Ascending aorta (tissue), 2 donors: ENCODE results near the gene HSPA13. TPM values are rescaled to one million over a fixed set of nuclear protein-coding genes. Genes with fewer than 3 reads are reported as not detected.
A peak's percentile ranks its signal among the peaks of the same experiment; 100 is the strongest.

Experiments used
- DNase-seq, 2 donors: peaks; one replicate each; pipeline ENCODE4 v3.0.0-alpha.2; 2019; ENCODE audit warnings: low spot score in 2 of 2
- H3K27ac ChIP-seq, 2 donors: fragments of 200-600 bp; sonication (generic); one replicate each; pipeline ENCODE4 v1.5.1; 2016 to 2017; ENCODE audit warnings: mild to moderate bottlenecking in 1 of 2
- H3K27me3 ChIP-seq: fragments of 200-600 bp; sonication (generic); one replicate; pipeline ENCODE4 v1.5.1; 2017
- H3K36me3 ChIP-seq, 2 donors: fragments of 200-600 bp; sonication (generic); one replicate each; pipeline ENCODE4 v1.5.1; 2016
- H3K4me1 ChIP-seq, 2 donors: fragments of 200-600 bp; sonication (generic); one replicate each; pipeline ENCODE4 v1.5.1; 2016 to 2017; ENCODE audit warnings: mild to moderate bottlenecking in 1 of 2
- H3K4me3 ChIP-seq, 2 donors: fragments of 200-600 bp; sonication (generic); one replicate each; pipeline ENCODE4 v1.5.1; 2016 to 2017; ENCODE audit warnings: mild to moderate bottlenecking in 1 of 2
- H3K9me3 ChIP-seq, 2 donors: fragments of 200-600 bp; sonication (generic); one replicate each; pipeline ENCODE4 v1.5.1; 2016
- intact Hi-C: fragments of 100-400 bp; cut with DNase I; formaldehyde crosslinking; loops from one replicate; pipeline ENCODE4 v1.15.1; 2023
- total RNA-seq: library from RNA; depleted of rRNA; stranded (reverse); fragments of >200 nt; gene quantifications from one replicate; pipeline ENCODE4 v1.1.0, GENCODE V29; 2016
- TF ChIP-seq, protein P1 (sequence below), 3 experiments: fragments of 200-600 bp in 2 of 3; fragments of 450-650 bp in 1 of 3; sonication (generic) in 2 of 3; IDR thresholded peaks; one replicate each; pipeline ENCODE4 v1.5.1; 2016 to 2019; ENCODE audit warnings: antibody characterized with exemption in 3 of 3, mild to moderate bottlenecking in 1 of 3, moderate library complexity in 1 of 3

HSPA13 gene
- total RNA-seq = 14.8 TPM

DNA sequence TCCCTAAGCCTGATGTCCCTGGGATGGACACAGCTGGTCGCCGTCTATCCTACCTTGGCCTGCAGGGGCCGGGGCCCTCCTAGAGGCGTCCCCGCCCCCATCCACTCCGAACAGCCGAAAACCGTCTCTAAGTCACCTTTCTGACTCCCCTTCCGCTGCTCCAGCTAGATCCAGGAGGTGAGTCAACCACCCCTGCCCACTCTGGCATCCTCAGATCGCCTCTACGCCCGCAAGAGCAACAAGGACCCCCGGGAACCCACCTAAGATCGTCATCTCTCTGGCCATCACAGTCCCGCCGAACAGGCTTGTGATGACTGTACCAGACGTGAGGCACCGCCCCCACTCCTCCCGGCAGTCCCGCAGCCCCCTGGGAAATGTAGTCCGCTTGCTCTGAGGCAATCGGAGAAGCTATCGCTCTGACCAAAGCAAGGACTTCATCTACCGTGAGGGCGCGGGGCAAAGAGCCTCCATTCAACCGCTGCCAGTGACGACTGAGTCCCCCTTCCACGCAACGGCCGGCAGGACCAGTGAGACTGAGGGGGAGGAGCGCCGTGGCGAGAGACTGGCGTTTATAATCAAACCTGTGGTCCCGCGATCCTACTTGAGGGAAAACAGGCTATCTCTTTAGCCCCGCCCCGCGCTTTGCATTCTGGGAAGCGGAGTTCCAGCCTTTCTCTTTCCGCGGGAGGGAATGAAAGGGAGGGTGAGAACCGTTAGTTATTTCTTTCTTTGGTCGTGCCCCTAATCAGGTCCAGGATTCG, at the start of gene HSPA13:
TSS of gene HSPA13 (minus strand) at position 312 of the 761 bp plus-strand sequence. CDS start at position 285, 27 bp downstream.
- intact Hi-C loops = loop anchor here (1.0 to 10.0 kb wide), 3 partner anchors 681 to 1462 kb away; partner anchors contain the start of genes NRIP1 and USP25
- H3K27ac ChIP-seq = peak within 1 kb of the TSS; percentile 87 to 95
- no peaks in the 10 kb centered on the region for H3K9me3 ChIP-seq
- no peaks in the 10 kb centered on the region for H3K27me3 ChIP-seq
- DNase-seq = peak; percentile 100
- TF ChIP-seq, protein P1, sequence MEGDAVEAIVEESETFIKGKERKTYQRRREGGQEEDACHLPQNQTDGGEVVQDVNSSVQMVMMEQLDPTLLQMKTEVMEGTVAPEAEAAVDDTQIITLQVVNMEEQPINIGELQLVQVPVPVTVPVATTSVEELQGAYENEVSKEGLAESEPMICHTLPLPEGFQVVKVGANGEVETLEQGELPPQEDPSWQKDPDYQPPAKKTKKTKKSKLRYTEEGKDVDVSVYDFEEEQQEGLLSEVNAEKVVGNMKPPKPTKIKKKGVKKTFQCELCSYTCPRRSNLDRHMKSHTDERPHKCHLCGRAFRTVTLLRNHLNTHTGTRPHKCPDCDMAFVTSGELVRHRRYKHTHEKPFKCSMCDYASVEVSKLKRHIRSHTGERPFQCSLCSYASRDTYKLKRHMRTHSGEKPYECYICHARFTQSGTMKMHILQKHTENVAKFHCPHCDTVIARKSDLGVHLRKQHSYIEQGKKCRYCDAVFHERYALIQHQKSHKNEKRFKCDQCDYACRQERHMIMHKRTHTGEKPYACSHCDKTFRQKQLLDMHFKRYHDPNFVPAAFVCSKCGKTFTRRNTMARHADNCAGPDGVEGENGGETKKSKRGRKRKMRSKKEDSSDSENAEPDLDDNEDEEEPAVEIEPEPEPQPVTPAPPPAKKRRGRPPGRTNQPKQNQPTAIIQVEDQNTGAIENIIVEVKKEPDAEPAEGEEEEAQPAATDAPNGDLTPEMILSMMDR (IDR thresholded peaks at IDR 0.05) = no peak
- H3K36me3 ChIP-seq = peaks cover 1 to 6% of the 10 kb centered on the region in 2 donors
- peak within 1 kb of the TSS; percentile 83 to 92 for H3K4me3 ChIP-seq
- peaks cover 0 to 9% of the 10 kb centered on the region in 2 donors for H3K4me1 ChIP-seq

- H3K36me3 ChIP-seq = no peaks in the 10 kb centered on the region
- intact Hi-C loops = no loop called here
- DNase-seq = no peak
- no peaks in the 10 kb centered on the region for H3K4me1 ChIP-seq
- H3K4me3 ChIP-seq = no peak overlapping the region
- peaks cover 5 to 18% of the 10 kb centered on the region in 2 donors for H3K9me3 ChIP-seq
- no peak overlapping the region for H3K27ac ChIP-seq
- H3K27me3 ChIP-seq = no peaks in the 10 kb centered on the region
- TF ChIP-seq, protein P1 (IDR thresholded peaks at IDR 0.05) = no peak
These were observed 36.0 kb upstream of the HSPA13 start for GRCh38 chr21:14418920-14419319.

DNA sequence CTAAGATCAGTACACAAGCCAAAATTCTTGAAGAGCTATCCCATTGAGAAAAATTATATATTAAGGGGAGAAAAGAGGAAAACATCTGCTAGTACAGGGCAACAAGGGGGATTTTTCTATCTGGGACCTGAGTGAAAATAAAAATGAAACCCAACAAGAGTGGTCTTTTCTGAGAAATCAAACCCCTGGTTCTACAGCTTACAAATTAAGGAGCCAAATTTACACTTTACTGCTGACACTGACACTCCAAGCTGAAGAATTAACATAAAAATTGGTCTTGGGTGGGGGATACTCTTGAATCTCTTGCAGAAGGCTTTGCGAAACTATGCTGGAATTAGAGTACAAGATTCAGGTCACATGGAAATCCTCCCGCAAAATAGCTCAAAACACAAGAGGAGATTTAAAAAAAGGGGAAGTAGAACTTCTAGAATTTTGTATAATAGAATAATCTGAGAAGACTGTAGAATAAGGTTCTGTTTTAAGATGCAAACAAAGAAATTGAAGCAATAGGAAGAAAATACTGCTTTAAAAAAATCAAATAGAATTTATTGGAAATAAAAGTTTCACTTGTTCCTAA, 32.1 kb upstream of the HSPA13 start:
- H3K36me3 ChIP-seq = no peaks in the 10 kb centered on the region
- H3K4me1 ChIP-seq = no peaks in the 10 kb centered on the region
- H3K9me3 ChIP-seq = peaks cover 5 to 15% of the 10 kb centered on the region in 2 donors
- no peak overlapping the region for H3K4me3 ChIP-seq
- DNase-seq = no peak
- H3K27me3 ChIP-seq = no peaks in the 10 kb centered on the region
- intact Hi-C loops = no loop called here
- no peak overlapping the region for H3K27ac ChIP-seq
- TF ChIP-seq, protein P1 (IDR thresholded peaks at IDR 0.05) = no peak

- H3K4me3 ChIP-seq = no peak overlapping the region
- no peaks in the 10 kb centered on the region for H3K27me3 ChIP-seq
- H3K4me1 ChIP-seq = no peaks in the 10 kb centered on the region
- no peaks in the 10 kb centered on the region for H3K9me3 ChIP-seq
- H3K27ac ChIP-seq = no peak overlapping the region
- DNase-seq = no peak
- intact Hi-C loops = no loop called here
- no peaks in the 10 kb centered on the region for H3K36me3 ChIP-seq
- TF ChIP-seq, protein P1 (IDR thresholded peaks at IDR 0.05) = no peak
These were observed 23.0 kb upstream of the HSPA13 start for GRCh38 chr21:14405962-14406361.

- H3K9me3 ChIP-seq = no peaks in the 10 kb centered on the region
- no peaks in the 10 kb centered on the region for H3K27me3 ChIP-seq
- DNase-seq = no peak
- H3K4me3 ChIP-seq = no peak overlapping the region
- TF ChIP-seq, protein P1 (IDR thresholded peaks at IDR 0.05) = no peak
- intact Hi-C loops = no loop called here
- no peaks in the 10 kb centered on the region for H3K36me3 ChIP-seq
- no peaks in the 10 kb centered on the region for H3K4me1 ChIP-seq
- no peak overlapping the region for H3K27ac ChIP-seq
These were observed 22.3 kb upstream of the HSPA13 start for GRCh38 chr21:14405225-14405624.
